C4-2B (cell line): ENCODE data around the gene MGAT5B.

Source experiments
- CTCF ChIP-seq: fragments of 450-650 bp; conservative IDR thresholded peaks from 2 replicates; pipeline ENCODE4 v1.5.1; 2017; ENCODE audit warnings: mild to moderate bottlenecking
- ZFX ChIP-seq: fragments of 450-650 bp; IDR thresholded peaks from 2 replicates; pipeline ENCODE4 v1.6.1; 2017

GRCh38 chr17:76844846-76845245 is 23.4 kb upstream of the MGAT5B start:
- TF ChIP-seq CTCF (no peak), ZFX (no peak)
